Suprapubic skin (tissue), 4 donors: Measurements from ENCODE around the gene SLC30A7.

Source experiments
- CTCF ChIP-seq, 2 donors: fragments of 200-600 bp in 1 of 2; fragments of 450-650 bp in 1 of 2; sonication (generic) in 1 of 2; IDR thresholded peaks; one replicate each; pipeline ENCODE4 v1.5.1; 2016 to 2019; ENCODE audit warnings: antibody characterized with exemption in 2 of 2, mild to moderate bottlenecking in 1 of 2, moderate library complexity in 1 of 2
- EP300 ChIP-seq: sonication (generic); formaldehyde crosslinking; IDR thresholded peaks from one replicate; pipeline ENCODE4 v1.6.1; 2017; ENCODE audit warnings: antibody characterized with exemption
- POLR2A ChIP-seq, 2 donors: fragments of 450-650 bp; IDR thresholded peaks; one replicate each; pipeline ENCODE4 v1.6.1; 2017; ENCODE audit warnings: antibody characterized with exemption in 2 of 2, mild to moderate bottlenecking in 2 of 2, moderate library complexity in 2 of 2
- POLR2AphosphoS5 ChIP-seq, 3 donors: sonication (generic); formaldehyde crosslinking; IDR thresholded peaks; one replicate each; pipeline ENCODE4 v1.6.1; 2017; ENCODE audit warnings: antibody characterized with exemption in 3 of 3

DNA sequence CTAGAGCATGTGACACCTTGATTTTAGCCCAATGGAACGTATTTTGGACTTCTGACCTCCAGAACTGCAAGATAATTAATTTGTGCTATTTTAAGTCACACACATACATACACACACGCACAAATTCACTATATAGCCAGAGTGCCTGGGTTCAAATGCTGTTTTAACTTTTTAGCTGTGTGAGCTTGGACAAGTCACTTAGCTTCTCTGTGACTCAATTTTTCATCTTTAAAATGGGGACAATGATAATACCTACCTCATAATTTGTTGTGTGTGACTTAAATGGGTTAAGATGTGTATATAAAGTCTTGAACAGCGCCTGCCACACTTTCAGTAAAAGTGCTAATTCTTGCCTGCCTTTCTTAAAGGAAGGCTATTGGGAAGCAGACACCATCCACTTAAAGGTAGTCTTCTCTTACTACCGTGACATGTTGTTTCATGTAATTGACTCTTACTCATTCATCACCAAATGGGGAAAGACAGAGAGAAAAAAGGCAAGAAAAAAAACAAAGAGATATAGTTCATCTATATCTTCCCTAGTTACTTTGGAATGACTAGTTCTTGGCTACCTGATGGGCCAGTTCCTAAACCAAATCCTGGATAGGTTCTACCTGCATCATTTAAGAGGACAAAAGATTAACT, 56.3 kb downstream of the SLC30A7 start:
- no peak for TF ChIP-seq CTCF (IDR thresholded peaks at IDR 0.05)
- TF ChIP-seq POLR2A (IDR thresholded peaks at IDR 0.05): no peak
- TF ChIP-seq POLR2AphosphoS5 (IDR thresholded peaks at IDR 0.05): no peak
- TF ChIP-seq EP300: no peak
